WTC11 (cell line): ENCODE results near the gene LDLR. TPM values are rescaled to one million over a fixed set of nuclear protein-coding genes. Genes with fewer than 3 reads are reported as not detected.

Experiments
- ATAC-seq: fragments of 200-7000 bp; cut with Tn5 transposase; 2 replicates; pipeline ENCODE4 v1.10.0; 2021; ENCODE audit warnings: mild to moderate bottlenecking, moderate library complexity
- CTCF ChIA-PET: fragments of 300-600 bp; sonication (Branson Sonifier 250); formaldehyde crosslinking; loops from one replicate; lab custom pipeline; 2021; ENCODE audit warnings: antibody characterized with exemption; lab: Charles Lee
- POLR2A ChIA-PET: fragments of 350-600 bp; sonication (Branson Sonifier 250); formaldehyde crosslinking; loops from one replicate; lab custom pipeline; 2021; ENCODE audit warnings: antibody characterized with exemption; lab: Charles Lee
- DNase-seq: peaks from one replicate; pipeline ENCODE4 v3.0.0; 2021; ENCODE audit warnings: low spot score
- H3K27ac Mint-ChIP-seq: 2 replicates; pipeline ENCODE4 v1.8.0; 2021; ENCODE audit warnings: mixed read lengths
- H3K27me3 Mint-ChIP-seq: 2 replicates; pipeline ENCODE4 v1.8.0; 2021; ENCODE audit warnings: low read depth, mild to moderate bottlenecking, moderate library complexity, mixed read lengths
- H3K36me3 Mint-ChIP-seq: 2 replicates; pipeline ENCODE4 v1.8.0; 2021; ENCODE audit warnings: mixed read lengths
- H3K4me1 Mint-ChIP-seq: 2 replicates; pipeline ENCODE4 v1.8.0; 2022; ENCODE audit warnings: mixed read lengths
- H3K4me3 Mint-ChIP-seq: 2 replicates; pipeline ENCODE4 v1.8.0; 2021; ENCODE audit warnings: mild to moderate bottlenecking, moderate library complexity, mixed read lengths
- H3K9me3 Mint-ChIP-seq: 2 replicates; pipeline ENCODE4 v1.8.0; 2021; ENCODE audit warnings: mixed read lengths
- E2F5 ChIP-seq: sonication (generic); formaldehyde crosslinking; IDR thresholded peaks from 2 replicates; pipeline ENCODE4 v1.8.1; 2022; ENCODE audit warnings: mild to moderate bottlenecking, moderate library complexity, missing genetic modification reagents
- ELF4 ChIP-seq: sonication (generic); formaldehyde crosslinking; IDR thresholded peaks from 2 replicates; pipeline ENCODE4 v1.8.1; 2022; ENCODE audit warnings: low read depth, mild to moderate bottlenecking, moderate library complexity, missing genetic modification reagents
- FOXJ3 ChIP-seq: sonication (generic); formaldehyde crosslinking; IDR thresholded peaks from 2 replicates; pipeline ENCODE4 v1.9.0; 2021; ENCODE audit warnings: missing genetic modification reagents, mild to moderate bottlenecking, borderline replicate concordance
- GTF2I ChIP-seq: fragments of 250-450 bp; sonication (Bioruptor Pico); conservative IDR thresholded peaks from 2 replicates; pipeline ENCODE4 v1.4.0; 2021; ENCODE audit warnings: mild to moderate bottlenecking
- HMGA2 ChIP-seq: fragments of 250-450 bp; sonication (Bioruptor Pico); IDR thresholded peaks from 2 replicates; pipeline ENCODE4 v1.4.0; 2021; ENCODE audit warnings: mild to moderate bottlenecking, moderate library complexity
- NFYB ChIP-seq: sonication (generic); formaldehyde crosslinking; conservative IDR thresholded peaks from 2 replicates; pipeline ENCODE4 v1.8.0; 2022; ENCODE audit warnings: low read depth, missing genetic modification reagents
- NR1H2 ChIP-seq: sonication (generic); formaldehyde crosslinking; IDR thresholded peaks from 2 replicates; pipeline ENCODE4 v1.9.0; 2021; ENCODE audit warnings: mild to moderate bottlenecking, moderate library complexity, missing genetic modification reagents
- RELA ChIP-seq: sonication (generic); formaldehyde crosslinking; IDR thresholded peaks from 2 replicates; pipeline ENCODE4 v1.8.1; 2022; ENCODE audit warnings: missing genetic modification reagents, mild to moderate bottlenecking, borderline replicate concordance
- TP53 ChIP-seq: sonication (generic); formaldehyde crosslinking; IDR thresholded peaks from 2 replicates; pipeline ENCODE4 v1.8.1; 2023; ENCODE audit warnings: mild to moderate bottlenecking, missing genetic modification reagents
- ZNF219 ChIP-seq: sonication (generic); formaldehyde crosslinking; IDR thresholded peaks from 2 replicates; pipeline ENCODE4 v1.8.0; 2023; ENCODE audit warnings: missing genetic modification reagents, mild to moderate bottlenecking, borderline replicate concordance
- ZNF263 ChIP-seq: sonication (generic); formaldehyde crosslinking; IDR thresholded peaks from 2 replicates; pipeline ENCODE4 v1.8.1; 2022; ENCODE audit warnings: low read depth, mild to moderate bottlenecking, moderate library complexity, missing genetic modification reagents
- ZNF416 ChIP-seq: fragments of 250-450 bp; sonication (Bioruptor Pico); IDR thresholded peaks from 2 replicates; pipeline ENCODE4 v1.9.0; 2021; ENCODE audit warnings: mild to moderate bottlenecking, inconsistent platforms
- ZNF423 ChIP-seq: fragments of 250-450 bp; sonication (Bioruptor Pico); IDR thresholded peaks from 2 replicates; pipeline ENCODE4 v2.1.2; 2022; ENCODE audit warnings: mild to moderate bottlenecking, moderate library complexity
- total RNA-seq: library from RNA; stranded (reverse); gene quantifications from 3 replicates; pipeline ENCODE4 v1.2.3, GENCODE V29; 2021
- TF ChIP-seq, protein P1 (sequence below): sonication (generic); formaldehyde crosslinking; IDR thresholded peaks from 2 replicates; pipeline ENCODE4 v1.8.1; 2023; ENCODE audit warnings: mild to moderate bottlenecking, missing genetic modification reagents, moderate library complexity
- TF ChIP-seq, protein P2 (sequence below): sonication (generic); formaldehyde crosslinking; IDR thresholded peaks from 2 replicates; pipeline ENCODE4 v1.8.0; 2023; ENCODE audit warnings: mild to moderate bottlenecking, missing genetic modification reagents
- TF ChIP-seq, protein P3 (sequence below): sonication (generic); formaldehyde crosslinking; IDR thresholded peaks from 2 replicates; pipeline ENCODE4 v1.8.0; 2022; ENCODE audit warnings: mild to moderate bottlenecking, missing genetic modification reagents
- TF ChIP-seq, protein P4 (sequence below): fragments of 250-450 bp; sonication (Bioruptor Pico); IDR thresholded peaks from 2 replicates; pipeline ENCODE4 v1.9.0; 2021; ENCODE audit warnings: mild to moderate bottlenecking, borderline replicate concordance

The LDLR gene
- total RNA-seq, 1 experiment from 2014 or later = 98.9 TPM

DNA sequence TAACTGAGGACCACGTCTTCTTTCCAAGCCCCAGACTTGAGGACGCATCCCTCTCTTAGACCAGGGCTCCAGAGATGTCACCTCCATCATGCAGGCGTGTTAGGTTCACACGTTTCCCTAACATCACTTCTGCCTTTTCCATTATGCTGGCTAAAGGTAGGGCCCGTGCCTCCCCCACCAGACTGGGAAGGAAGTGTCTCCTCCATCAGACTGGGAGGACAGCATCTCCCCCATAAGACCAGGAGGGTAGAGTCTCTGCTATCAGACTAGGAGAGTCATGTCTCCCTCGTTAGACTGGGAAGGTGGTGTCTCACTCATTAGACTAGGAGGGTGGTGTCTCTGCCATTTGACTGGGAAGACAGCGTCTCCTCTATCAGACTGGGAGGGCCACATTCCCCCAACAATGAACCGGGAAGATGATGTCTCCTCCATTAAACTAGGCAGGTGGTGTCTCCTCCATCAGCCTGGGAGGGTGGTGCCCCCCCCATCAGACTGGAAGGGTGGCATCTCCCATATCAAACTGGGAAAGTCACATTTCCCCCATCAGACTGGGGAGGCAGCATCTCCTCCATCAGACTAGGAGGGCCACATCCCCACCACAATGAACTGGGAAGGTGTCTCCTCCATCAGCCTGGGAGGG is 84.4 kb downstream of the LDLR start:
- Mint-ChIP-seq H3K4me1 (no peaks in the 10 kb centered on the region), H3K36me3 (peaks cover 20% of the 10 kb centered on the region), H3K27me3 (no peaks in the 10 kb centered on the region)
- POLR2A ChIA-PET = no interaction called here
- TF ChIP-seq FOXJ3 (CRISPR knock-in tag) = no peak
- no peak for TF ChIP-seq ZNF416 (CRISPR knock-in tag)
- TF ChIP-seq, protein P1, sequence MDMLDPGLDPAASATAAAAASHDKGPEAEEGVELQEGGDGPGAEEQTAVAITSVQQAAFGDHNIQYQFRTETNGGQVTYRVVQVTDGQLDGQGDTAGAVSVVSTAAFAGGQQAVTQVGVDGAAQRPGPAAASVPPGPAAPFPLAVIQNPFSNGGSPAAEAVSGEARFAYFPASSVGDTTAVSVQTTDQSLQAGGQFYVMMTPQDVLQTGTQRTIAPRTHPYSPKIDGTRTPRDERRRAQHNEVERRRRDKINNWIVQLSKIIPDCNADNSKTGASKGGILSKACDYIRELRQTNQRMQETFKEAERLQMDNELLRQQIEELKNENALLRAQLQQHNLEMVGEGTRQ (CRISPR knock-in tag) = no peak
- no peak for TF ChIP-seq RELA
- TF ChIP-seq, protein P2, sequence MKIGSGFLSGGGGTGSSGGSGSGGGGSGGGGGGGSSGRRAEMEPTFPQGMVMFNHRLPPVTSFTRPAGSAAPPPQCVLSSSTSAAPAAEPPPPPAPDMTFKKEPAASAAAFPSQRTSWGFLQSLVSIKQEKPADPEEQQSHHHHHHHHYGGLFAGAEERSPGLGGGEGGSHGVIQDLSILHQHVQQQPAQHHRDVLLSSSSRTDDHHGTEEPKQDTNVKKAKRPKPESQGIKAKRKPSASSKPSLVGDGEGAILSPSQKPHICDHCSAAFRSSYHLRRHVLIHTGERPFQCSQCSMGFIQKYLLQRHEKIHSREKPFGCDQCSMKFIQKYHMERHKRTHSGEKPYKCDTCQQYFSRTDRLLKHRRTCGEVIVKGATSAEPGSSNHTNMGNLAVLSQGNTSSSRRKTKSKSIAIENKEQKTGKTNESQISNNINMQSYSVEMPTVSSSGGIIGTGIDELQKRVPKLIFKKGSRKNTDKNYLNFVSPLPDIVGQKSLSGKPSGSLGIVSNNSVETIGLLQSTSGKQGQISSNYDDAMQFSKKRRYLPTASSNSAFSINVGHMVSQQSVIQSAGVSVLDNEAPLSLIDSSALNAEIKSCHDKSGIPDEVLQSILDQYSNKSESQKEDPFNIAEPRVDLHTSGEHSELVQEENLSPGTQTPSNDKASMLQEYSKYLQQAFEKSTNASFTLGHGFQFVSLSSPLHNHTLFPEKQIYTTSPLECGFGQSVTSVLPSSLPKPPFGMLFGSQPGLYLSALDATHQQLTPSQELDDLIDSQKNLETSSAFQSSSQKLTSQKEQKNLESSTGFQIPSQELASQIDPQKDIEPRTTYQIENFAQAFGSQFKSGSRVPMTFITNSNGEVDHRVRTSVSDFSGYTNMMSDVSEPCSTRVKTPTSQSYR (CRISPR knock-in tag) = no peak
- TF ChIP-seq, all 79 proteins: peak for 0
- H3K9me3 Mint-ChIP-seq = no peaks in the 10 kb centered on the region
- ATAC-seq = no peak
- no peak for DNase-seq
- no peak overlapping the region for H3K4me3 Mint-ChIP-seq
- CTCF ChIA-PET = no interaction called here
- no peak overlapping the region for H3K27ac Mint-ChIP-seq

GRCh38 chr19:11174336-11174735 is 85.1 kb downstream of the LDLR start:
- Mint-ChIP-seq H3K36me3 (peaks cover 20% of the 10 kb centered on the region), H3K9me3 (no peaks in the 10 kb centered on the region), H3K4me1 (no peaks in the 10 kb centered on the region), H3K27me3 (no peaks in the 10 kb centered on the region), H3K4me3 (no peak overlapping the region), H3K27ac (no peak overlapping the region)
- POLR2A ChIA-PET = no interaction called here
- ATAC-seq (no peak), DNase-seq (no peak)
- no peak for TF ChIP-seq ZNF263
- TF ChIP-seq, protein P3, sequence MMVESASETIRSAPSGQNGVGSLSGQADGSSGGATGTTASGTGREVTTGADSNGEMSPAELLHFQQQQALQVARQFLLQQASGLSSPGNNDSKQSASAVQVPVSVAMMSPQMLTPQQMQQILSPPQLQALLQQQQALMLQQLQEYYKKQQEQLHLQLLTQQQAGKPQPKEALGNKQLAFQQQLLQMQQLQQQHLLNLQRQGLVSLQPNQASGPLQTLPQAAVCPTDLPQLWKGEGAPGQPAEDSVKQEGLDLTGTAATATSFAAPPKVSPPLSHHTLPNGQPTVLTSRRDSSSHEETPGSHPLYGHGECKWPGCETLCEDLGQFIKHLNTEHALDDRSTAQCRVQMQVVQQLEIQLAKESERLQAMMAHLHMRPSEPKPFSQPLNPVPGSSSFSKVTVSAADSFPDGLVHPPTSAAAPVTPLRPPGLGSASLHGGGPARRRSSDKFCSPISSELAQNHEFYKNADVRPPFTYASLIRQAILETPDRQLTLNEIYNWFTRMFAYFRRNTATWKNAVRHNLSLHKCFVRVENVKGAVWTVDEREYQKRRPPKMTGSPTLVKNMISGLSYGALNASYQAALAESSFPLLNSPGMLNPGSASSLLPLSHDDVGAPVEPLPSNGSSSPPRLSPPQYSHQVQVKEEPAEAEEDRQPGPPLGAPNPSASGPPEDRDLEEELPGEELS (CRISPR knock-in tag) = 0 out of 2 replicates have a peak, but pooled peaks have one; percentile 14
- CTCF ChIA-PET = no interaction called here

DNA sequence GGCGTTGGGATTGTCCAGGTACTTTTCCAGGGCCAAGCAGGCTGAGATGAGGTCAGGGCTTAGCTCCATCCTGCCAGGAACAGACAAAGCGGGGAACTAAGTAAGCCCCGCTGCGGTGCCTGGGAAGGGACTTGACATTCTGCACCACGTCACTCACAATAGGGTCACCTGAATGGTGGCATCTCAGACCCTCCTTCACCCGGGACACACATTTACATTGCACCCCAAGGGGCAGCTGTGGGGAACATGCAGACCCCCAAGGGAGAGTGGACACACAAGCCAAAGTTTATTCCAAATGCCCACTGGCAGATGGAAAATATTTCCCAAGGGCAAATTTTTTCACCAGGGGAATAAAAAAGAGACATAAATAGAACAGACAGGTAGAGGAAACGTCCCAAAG is 86.7 kb downstream of the LDLR start:
- Mint-ChIP-seq H3K27me3 (no peaks in the 10 kb centered on the region), H3K36me3 (peaks cover 13% of the 10 kb centered on the region), H3K27ac (no peak overlapping the region), H3K4me1 (peaks cover 9% of the 10 kb centered on the region), H3K9me3 (no peaks in the 10 kb centered on the region), H3K4me3 (no peak overlapping the region)
- POLR2A ChIA-PET = interaction anchor here (0.7 kb wide), 1 partner anchor 29 kb away, joined by 3 read pairs; no protein-coding TSS in a partner anchor
- CTCF ChIA-PET = no interaction called here
- ATAC-seq = no peak
- TF ChIP-seq NR1H2 (CRISPR knock-in tag) (no peak), ZNF423 (CRISPR knock-in tag) (no peak), NFYB (no peak), GTF2I (CRISPR knock-in tag) (no peak), HMGA2 (CRISPR knock-in tag) (no peak), ZNF219 (CRISPR knock-in tag) (no peak), TP53 (CRISPR knock-in tag) (no peak), E2F5 (no peak), ELF4 (CRISPR knock-in tag) (no peak)
- TF ChIP-seq, protein P4, sequence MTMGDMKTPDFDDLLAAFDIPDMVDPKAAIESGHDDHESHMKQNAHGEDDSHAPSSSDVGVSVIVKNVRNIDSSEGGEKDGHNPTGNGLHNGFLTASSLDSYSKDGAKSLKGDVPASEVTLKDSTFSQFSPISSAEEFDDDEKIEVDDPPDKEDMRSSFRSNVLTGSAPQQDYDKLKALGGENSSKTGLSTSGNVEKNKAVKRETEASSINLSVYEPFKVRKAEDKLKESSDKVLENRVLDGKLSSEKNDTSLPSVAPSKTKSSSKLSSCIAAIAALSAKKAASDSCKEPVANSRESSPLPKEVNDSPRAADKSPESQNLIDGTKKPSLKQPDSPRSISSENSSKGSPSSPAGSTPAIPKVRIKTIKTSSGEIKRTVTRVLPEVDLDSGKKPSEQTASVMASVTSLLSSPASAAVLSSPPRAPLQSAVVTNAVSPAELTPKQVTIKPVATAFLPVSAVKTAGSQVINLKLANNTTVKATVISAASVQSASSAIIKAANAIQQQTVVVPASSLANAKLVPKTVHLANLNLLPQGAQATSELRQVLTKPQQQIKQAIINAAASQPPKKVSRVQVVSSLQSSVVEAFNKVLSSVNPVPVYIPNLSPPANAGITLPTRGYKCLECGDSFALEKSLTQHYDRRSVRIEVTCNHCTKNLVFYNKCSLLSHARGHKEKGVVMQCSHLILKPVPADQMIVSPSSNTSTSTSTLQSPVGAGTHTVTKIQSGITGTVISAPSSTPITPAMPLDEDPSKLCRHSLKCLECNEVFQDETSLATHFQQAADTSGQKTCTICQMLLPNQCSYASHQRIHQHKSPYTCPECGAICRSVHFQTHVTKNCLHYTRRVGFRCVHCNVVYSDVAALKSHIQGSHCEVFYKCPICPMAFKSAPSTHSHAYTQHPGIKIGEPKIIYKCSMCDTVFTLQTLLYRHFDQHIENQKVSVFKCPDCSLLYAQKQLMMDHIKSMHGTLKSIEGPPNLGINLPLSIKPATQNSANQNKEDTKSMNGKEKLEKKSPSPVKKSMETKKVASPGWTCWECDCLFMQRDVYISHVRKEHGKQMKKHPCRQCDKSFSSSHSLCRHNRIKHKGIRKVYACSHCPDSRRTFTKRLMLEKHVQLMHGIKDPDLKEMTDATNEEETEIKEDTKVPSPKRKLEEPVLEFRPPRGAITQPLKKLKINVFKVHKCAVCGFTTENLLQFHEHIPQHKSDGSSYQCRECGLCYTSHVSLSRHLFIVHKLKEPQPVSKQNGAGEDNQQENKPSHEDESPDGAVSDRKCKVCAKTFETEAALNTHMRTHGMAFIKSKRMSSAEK (CRISPR knock-in tag) = no peak
- DNase-seq = no peak
